Neutrophil (primary cell): ENCODE results near the gene RGS10.
"Not testable (repeated sequence)": the region's sequence is repeated elsewhere in the genome, so short reads cannot be mapped to it uniquely, and the experiment has no call there.

Source experiments
- H3K27ac ChIP-seq: fragments of 200-600 bp; sonication (generic); 2 replicates; pipeline ENCODE4 v1.5.1; 2016; ENCODE audit warnings: mild to moderate bottlenecking, moderate library complexity
- H3K27me3 ChIP-seq: fragments of 200-600 bp; sonication (generic); 2 replicates; pipeline ENCODE4 v1.6.0; 2016; ENCODE audit warnings: mild to moderate bottlenecking
- H3K36me3 ChIP-seq: fragments of 200-600 bp; sonication (generic); 2 replicates; pipeline ENCODE4 v1.5.1; 2017
- H3K4me1 ChIP-seq, 2 experiments: fragments of 200-600 bp in 1 of 2; sonication (generic) in 1 of 2; 1 replicate in 1 of 2; 2 replicates in 1 of 2; pipeline versions ENCODE4 v1.5.1 to v1.6.1; 2013 to 2016; ENCODE audit warnings: low read depth in 1 of 2, low read length in 1 of 2, mild to moderate bottlenecking in 1 of 2, moderate library complexity in 1 of 2; ENCODE audit not compliant: control insufficient read depth in 1 of 2, insufficient read depth in 1 of 2
- H3K4me3 ChIP-seq, 2 experiments: fragments of 200-600 bp in 1 of 2; sonication (generic) in 1 of 2; 1 replicate in 1 of 2; 2 replicates in 1 of 2; pipeline ENCODE4 v1.5.1; 2013 to 2016; ENCODE audit warnings: low read depth in 1 of 2, low read length in 1 of 2, mild to moderate bottlenecking in 1 of 2, moderate library complexity in 1 of 2
- H3K9me3 ChIP-seq: fragments of 200-600 bp; sonication (generic); 2 replicates; pipeline ENCODE4 v1.5.1; 2016
- TF ChIP-seq, protein P1 (sequence below): fragments of 200-600 bp; sonication (generic); IDR thresholded peaks from 2 replicates; pipeline ENCODE4 v1.5.1; 2016; ENCODE audit warnings: antibody characterized with exemption

Gene RGS10

DNA sequence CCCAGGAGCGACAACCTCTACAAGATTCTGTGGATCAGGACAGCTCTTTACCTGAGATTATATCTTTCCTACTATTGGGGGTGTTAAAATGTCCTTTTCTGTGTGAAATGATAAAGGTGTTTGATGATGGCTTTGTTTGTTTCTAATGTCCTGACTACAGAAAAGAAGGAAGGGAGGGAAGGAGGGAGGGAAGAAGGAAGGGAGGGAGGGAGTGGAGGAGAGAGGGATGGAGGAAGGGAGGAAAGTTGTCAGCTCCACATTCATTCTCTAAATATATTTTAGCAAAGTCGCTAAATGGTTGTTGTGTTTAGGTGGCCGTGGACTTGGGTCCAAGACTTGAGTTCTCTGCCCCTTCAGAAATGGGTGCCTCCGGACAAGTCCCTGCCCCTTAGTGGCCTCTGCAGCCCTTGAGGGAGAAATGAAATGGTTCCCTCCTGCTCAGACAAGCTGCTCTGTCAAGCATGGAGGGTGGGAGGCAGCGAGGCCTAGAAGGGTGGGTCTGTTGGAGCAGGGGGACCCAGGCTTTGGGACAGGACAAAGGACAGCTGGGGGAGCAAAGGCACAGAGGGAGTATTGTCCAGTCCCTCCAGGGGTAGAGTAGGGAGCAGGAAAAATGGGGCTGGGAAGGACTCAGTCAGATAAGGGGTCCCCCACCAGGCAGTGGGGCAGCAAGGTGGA, 4.4 kb downstream of the RGS10 start:
- Histone ChIP-seq H3K27me3 (peaks cover 45% of the 10 kb centered on the region), H3K27ac (no peak overlapping the region), H3K9me3 (no peaks in the 10 kb centered on the region), H3K4me3 (no peak overlapping the region), H3K4me1 (peaks cover 15 to 21% of the 10 kb centered on the region in 2 experiments), H3K36me3 (no peaks in the 10 kb centered on the region)
- TF ChIP-seq, protein P1, sequence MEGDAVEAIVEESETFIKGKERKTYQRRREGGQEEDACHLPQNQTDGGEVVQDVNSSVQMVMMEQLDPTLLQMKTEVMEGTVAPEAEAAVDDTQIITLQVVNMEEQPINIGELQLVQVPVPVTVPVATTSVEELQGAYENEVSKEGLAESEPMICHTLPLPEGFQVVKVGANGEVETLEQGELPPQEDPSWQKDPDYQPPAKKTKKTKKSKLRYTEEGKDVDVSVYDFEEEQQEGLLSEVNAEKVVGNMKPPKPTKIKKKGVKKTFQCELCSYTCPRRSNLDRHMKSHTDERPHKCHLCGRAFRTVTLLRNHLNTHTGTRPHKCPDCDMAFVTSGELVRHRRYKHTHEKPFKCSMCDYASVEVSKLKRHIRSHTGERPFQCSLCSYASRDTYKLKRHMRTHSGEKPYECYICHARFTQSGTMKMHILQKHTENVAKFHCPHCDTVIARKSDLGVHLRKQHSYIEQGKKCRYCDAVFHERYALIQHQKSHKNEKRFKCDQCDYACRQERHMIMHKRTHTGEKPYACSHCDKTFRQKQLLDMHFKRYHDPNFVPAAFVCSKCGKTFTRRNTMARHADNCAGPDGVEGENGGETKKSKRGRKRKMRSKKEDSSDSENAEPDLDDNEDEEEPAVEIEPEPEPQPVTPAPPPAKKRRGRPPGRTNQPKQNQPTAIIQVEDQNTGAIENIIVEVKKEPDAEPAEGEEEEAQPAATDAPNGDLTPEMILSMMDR, result no peak

DNA sequence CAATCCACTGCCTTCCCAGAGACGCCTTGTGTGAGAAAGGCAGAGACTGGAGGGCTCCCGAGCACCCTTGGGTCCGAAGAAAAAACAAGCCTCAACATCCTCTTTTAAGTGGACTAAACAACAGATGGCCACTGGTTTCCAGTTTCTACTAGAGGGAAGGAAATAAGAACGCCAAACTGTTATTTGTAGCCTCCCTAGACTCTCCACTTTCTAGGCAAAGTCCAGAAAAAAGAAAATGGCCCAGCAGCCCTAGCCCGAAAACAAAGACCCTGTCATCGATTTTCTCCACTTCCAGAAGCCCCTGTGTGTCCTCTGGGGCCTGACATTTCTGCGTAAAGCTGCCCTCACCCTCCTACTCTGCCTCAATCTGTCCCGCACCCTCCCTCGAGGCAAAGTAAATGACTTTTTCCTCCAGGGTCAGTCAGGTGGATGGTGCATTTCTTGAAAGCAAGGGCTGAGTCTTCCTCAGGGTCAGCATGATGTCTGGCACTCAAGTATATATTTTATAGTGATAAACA, 6.0 kb downstream of the RGS10 start:
- no peak overlapping the region for H3K27ac ChIP-seq

GRCh38 chr10:119535837-119536507, 6.5 kb downstream of the RGS10 start:
- Histone ChIP-seq H3K4me3 (no peak overlapping the region), H3K9me3 (no peaks in the 10 kb centered on the region), H3K4me1 (peaks cover 0 to under 1% of the 10 kb centered on the region in 2 experiments), H3K27ac (no peak overlapping the region), H3K27me3 (peaks cover 24% of the 10 kb centered on the region), H3K36me3 (no peaks in the 10 kb centered on the region)
- TF ChIP-seq, protein P1, result no peak

More for the DNA sequence above, 6.0 kb downstream of the RGS10 start:
- no peaks in the 10 kb centered on the region for H3K36me3 ChIP-seq
- no peak overlapping the region for H3K4me3 ChIP-seq
- peaks cover 30% of the 10 kb centered on the region for H3K27me3 ChIP-seq
- H3K4me1 ChIP-seq, result peaks cover 5 to 6% of the 10 kb centered on the region in 2 experiments
- H3K9me3 ChIP-seq, result no peaks in the 10 kb centered on the region
- TF ChIP-seq, protein P1, result no peak

- TF ChIP-seq, protein P1, result no peak
- Histone ChIP-seq H3K9me3 (no peaks in the 10 kb centered on the region), H3K4me3 (no peak overlapping the region), H3K4me1 (no peaks in the 10 kb centered on the region), H3K36me3 (no peaks in the 10 kb centered on the region), H3K27ac (no peak overlapping the region), H3K27me3 (peaks cover 17% of the 10 kb centered on the region)
Observed at GRCh38 chr10:119535305-119535704, 7.2 kb downstream of the RGS10 start.

DNA sequence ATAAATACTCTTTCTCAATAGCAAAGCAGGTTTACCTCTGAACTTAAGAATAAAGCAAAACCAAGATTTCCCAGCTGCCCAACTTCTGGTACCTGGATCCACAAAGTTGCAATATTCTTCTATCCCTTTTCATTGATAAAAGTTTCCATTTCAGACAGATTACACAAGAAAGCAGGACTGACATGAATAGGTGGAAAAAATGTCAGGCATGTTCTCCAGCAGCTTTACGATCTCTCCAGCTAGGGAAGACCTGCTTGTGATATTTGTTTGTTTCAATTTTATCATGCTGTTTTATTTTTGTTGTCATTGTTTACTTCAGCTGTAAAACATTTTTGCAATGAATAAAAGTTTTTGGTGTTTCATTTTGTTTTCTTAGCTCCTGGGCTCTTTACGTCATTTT, 9.0 kb downstream of the RGS10 start:
- no peak overlapping the region for H3K4me3 ChIP-seq
- H3K27me3 ChIP-seq, result peaks cover 4% of the 10 kb centered on the region
- H3K9me3 ChIP-seq, result no peaks in the 10 kb centered on the region
- H3K4me1 ChIP-seq, result no peaks in the 10 kb centered on the region
- H3K36me3 ChIP-seq, result no peaks in the 10 kb centered on the region
- TF ChIP-seq, protein P1, result no peak
- H3K27ac ChIP-seq, result no peak overlapping the region

DNA sequence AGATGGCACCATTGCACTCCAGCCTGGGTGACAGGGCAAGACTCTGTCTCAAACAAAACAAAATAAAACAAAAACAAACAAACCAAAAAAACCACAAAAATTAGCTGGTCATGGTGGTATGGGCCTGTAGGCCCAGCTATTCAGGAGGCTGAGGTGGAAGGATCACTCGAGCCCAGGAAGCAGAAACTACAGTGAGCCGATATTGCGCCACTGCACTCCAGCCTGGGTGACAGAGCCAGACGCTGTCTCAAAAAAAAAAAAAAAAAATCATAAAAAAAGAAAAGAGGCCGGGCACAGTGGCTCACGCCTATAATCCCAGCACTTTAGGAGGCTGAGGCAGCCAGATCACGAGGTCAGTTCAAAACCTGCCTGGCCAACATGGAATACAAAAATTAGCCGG, 9.7 kb downstream of the RGS10 start:
- not testable (repeated sequence) for H3K27me3 ChIP-seq, H3K9me3 ChIP-seq, H3K4me3 ChIP-seq, H3K27ac ChIP-seq, H3K36me3 ChIP-seq, H3K4me1 ChIP-seq

- not testable (repeated sequence) for H3K9me3 ChIP-seq, H3K4me3 ChIP-seq, H3K4me1 ChIP-seq, H3K27me3 ChIP-seq, H3K27ac ChIP-seq, H3K36me3 ChIP-seq
Observed at GRCh38 chr10:119532251-119532650, 10.3 kb downstream of the RGS10 start.
